RWPE2 (cell line): ENCODE measurements around the gene CHCHD6.

Source experiments
- ATAC-seq: fragments of 200-7000 bp; cut with Tn5 transposase; 3 replicates; pipeline ENCODE4 v1.9.1; 2021; ENCODE audit warnings: low read depth
- DNase-seq: peaks from one replicate; pipeline ENCODE4 v3.0.0-alpha.2; 2020; ENCODE audit warnings: low spot score
- H3K27ac ChIP-seq: fragments of 450-650 bp; 2 replicates; pipeline ENCODE4 v1.5.1; 2017; ENCODE audit warnings: mild to moderate bottlenecking; ENCODE audit not compliant: poor library complexity, severe bottlenecking
- H3K27me3 ChIP-seq: fragments of 250-450 bp; sonication (Bioruptor Pico); 2 replicates; pipeline ENCODE4 v1.5.1; 2021; ENCODE audit warnings: mild to moderate bottlenecking, moderate library complexity; ENCODE audit not compliant: insufficient read depth, poor library complexity, severe bottlenecking
- H3K36me3 ChIP-seq: fragments of 250-450 bp; sonication (Bioruptor Pico); 2 replicates; pipeline ENCODE4 v1.5.1; 2020; ENCODE audit warnings: low read depth, mild to moderate bottlenecking, moderate library complexity
- H3K4me1 ChIP-seq: fragments of 250-450 bp; sonication (Bioruptor Pico); 2 replicates; pipeline ENCODE4 v1.5.1; 2021; ENCODE audit warnings: mild to moderate bottlenecking, moderate library complexity; ENCODE audit not compliant: insufficient read depth, poor library complexity, severe bottlenecking
- H3K4me3 ChIP-seq: fragments of 250-450 bp; sonication (Bioruptor Pico); 2 replicates; pipeline ENCODE4 v1.5.1; 2021; ENCODE audit warnings: mild to moderate bottlenecking, moderate library complexity; ENCODE audit not compliant: severe bottlenecking
- H3K9me3 ChIP-seq: fragments of 250-450 bp; sonication (Bioruptor Pico); 2 replicates; pipeline ENCODE4 v1.5.1; 2021; ENCODE audit warnings: mild to moderate bottlenecking, moderate library complexity; ENCODE audit not compliant: severe bottlenecking
- CTCF ChIP-seq: fragments of 450-650 bp; IDR thresholded peaks from one replicate; pipeline ENCODE4 v1.5.1; 2017; ENCODE audit warnings: mild to moderate bottlenecking, moderate library complexity; ENCODE audit not compliant: poor library complexity, severe bottlenecking

The CHCHD6 gene

GRCh38 chr3:127002195-127003174 lies 298.4 kb downstream of the CHCHD6 start:
- peak; percentile 83 for TF ChIP-seq CTCF
- peaks cover 19% of the 10 kb centered on the region for H3K4me1 ChIP-seq
- ATAC-seq (peak; percentile 75), DNase-seq (no peak)
- H3K27ac ChIP-seq = peak overlapping the region; percentile 77
- no peak overlapping the region for H3K4me3 ChIP-seq
- H3K9me3 ChIP-seq = no peaks in the 10 kb centered on the region
- peaks cover 4% of the 10 kb centered on the region for H3K36me3 ChIP-seq
- H3K27me3 ChIP-seq = no peaks in the 10 kb centered on the region

GRCh38 chr3:127003175-127003555 lies 299.1 kb downstream of the CHCHD6 start:
- Histone ChIP-seq H3K4me3 (no peak overlapping the region), H3K27me3 (no peaks in the 10 kb centered on the region), H3K36me3 (peaks cover 11% of the 10 kb centered on the region), H3K27ac (peak overlapping the region; percentile 77), H3K9me3 (no peaks in the 10 kb centered on the region), H3K4me1 (peaks cover 19% of the 10 kb centered on the region)
- DNase-seq = no peak
- ATAC-seq = no peak
- no peak for TF ChIP-seq CTCF

GRCh38 chr3:127003601-127004280 lies 299.7 kb downstream of the CHCHD6 start:
- H3K4me1 ChIP-seq = peaks cover 17% of the 10 kb centered on the region
- DNase-seq (no peak), ATAC-seq (no peak)
- peaks cover 17% of the 10 kb centered on the region for H3K36me3 ChIP-seq
- no peaks in the 10 kb centered on the region for H3K9me3 ChIP-seq
- no peak for TF ChIP-seq CTCF
- H3K27me3 ChIP-seq = no peaks in the 10 kb centered on the region
- peak overlapping the region; percentile 77 for H3K27ac ChIP-seq
- no peak overlapping the region for H3K4me3 ChIP-seq

- H3K27me3 ChIP-seq = no peaks in the 10 kb centered on the region
- H3K9me3 ChIP-seq = no peaks in the 10 kb centered on the region
- peaks cover 24% of the 10 kb centered on the region for H3K36me3 ChIP-seq
- H3K4me3 ChIP-seq = no peak overlapping the region
- peak overlapping the region; percentile 77 for H3K27ac ChIP-seq
- DNase-seq = no peak
- TF ChIP-seq CTCF = no peak
- no peak for ATAC-seq
- peaks cover 14% of the 10 kb centered on the region for H3K4me1 ChIP-seq
These were observed 300.8 kb downstream of the CHCHD6 start for GRCh38 chr3:127004641-127005397.
